HG03571 (cell line): ENCODE measurements around the gene VEGFA.

Source experiments
- ATAC-seq: cut with Tn5 transposase; IDR thresholded peaks from one replicate; pipeline ENCODE4 v1.9.1; 2021; ENCODE audit not compliant: unreplicated experiment

Gene VEGFA

GRCh38 chr6:43738877-43739641 lies 31.0 kb upstream of the VEGFA start:
- no peak for ATAC-seq

GRCh38 chr6:43739642-43740091 lies 30.3 kb upstream of the VEGFA start:
- no peak for ATAC-seq

- no peak for ATAC-seq
Observed at GRCh38 chr6:43740321-43740960, 29.6 kb upstream of the VEGFA start.

- ATAC-seq, result no peak
Observed at GRCh38 chr6:43740961-43741764, 28.8 kb upstream of the VEGFA start.

GRCh38 chr6:43741829-43742228 lies 28.2 kb upstream of the VEGFA start:
- ATAC-seq, result no peak

GRCh38 chr6:43742285-43742684 lies 27.7 kb upstream of the VEGFA start:
- no peak for ATAC-seq

GRCh38 chr6:43742931-43743632 lies 26.9 kb upstream of the VEGFA start:
- no peak for ATAC-seq

GRCh38 chr6:43743682-43744381 lies 26.2 kb upstream of the VEGFA start:
- no peak for ATAC-seq

- ATAC-seq, result no peak
Observed at GRCh38 chr6:43744491-43744890, 25.5 kb upstream of the VEGFA start.

- no peak for ATAC-seq
Observed at GRCh38 chr6:43744931-43745727, 24.9 kb upstream of the VEGFA start.

GRCh38 chr6:43746071-43746470 lies 23.9 kb upstream of the VEGFA start:
- no peak for ATAC-seq

GRCh38 chr6:43746613-43747102 lies 23.4 kb upstream of the VEGFA start:
- ATAC-seq, result no peak

GRCh38 chr6:43747784-43748183 lies 22.2 kb upstream of the VEGFA start:
- ATAC-seq, result no peak

GRCh38 chr6:43748765-43749164 lies 21.2 kb upstream of the VEGFA start:
- no peak for ATAC-seq

GRCh38 chr6:43749461-43749860 lies 20.6 kb upstream of the VEGFA start:
- ATAC-seq, result no peak

GRCh38 chr6:43750622-43751021 lies 19.4 kb upstream of the VEGFA start:
- ATAC-seq, result no peak

- ATAC-seq, result no peak
Observed at GRCh38 chr6:43753570-43754183, 16.3 kb upstream of the VEGFA start.

- no peak for ATAC-seq
Observed at GRCh38 chr6:43757966-43758616, 11.9 kb upstream of the VEGFA start.

GRCh38 chr6:43758617-43759050 lies 11.4 kb upstream of the VEGFA start:
- ATAC-seq, result no peak
